GM21529 (cell line): ENCODE results near the gene PPIL1.

Experiments
- ATAC-seq: cut with Tn5 transposase; IDR thresholded peaks from one replicate; pipeline ENCODE4 v1.9.1; 2021; ENCODE audit not compliant: unreplicated experiment

PPIL1 gene

DNA sequence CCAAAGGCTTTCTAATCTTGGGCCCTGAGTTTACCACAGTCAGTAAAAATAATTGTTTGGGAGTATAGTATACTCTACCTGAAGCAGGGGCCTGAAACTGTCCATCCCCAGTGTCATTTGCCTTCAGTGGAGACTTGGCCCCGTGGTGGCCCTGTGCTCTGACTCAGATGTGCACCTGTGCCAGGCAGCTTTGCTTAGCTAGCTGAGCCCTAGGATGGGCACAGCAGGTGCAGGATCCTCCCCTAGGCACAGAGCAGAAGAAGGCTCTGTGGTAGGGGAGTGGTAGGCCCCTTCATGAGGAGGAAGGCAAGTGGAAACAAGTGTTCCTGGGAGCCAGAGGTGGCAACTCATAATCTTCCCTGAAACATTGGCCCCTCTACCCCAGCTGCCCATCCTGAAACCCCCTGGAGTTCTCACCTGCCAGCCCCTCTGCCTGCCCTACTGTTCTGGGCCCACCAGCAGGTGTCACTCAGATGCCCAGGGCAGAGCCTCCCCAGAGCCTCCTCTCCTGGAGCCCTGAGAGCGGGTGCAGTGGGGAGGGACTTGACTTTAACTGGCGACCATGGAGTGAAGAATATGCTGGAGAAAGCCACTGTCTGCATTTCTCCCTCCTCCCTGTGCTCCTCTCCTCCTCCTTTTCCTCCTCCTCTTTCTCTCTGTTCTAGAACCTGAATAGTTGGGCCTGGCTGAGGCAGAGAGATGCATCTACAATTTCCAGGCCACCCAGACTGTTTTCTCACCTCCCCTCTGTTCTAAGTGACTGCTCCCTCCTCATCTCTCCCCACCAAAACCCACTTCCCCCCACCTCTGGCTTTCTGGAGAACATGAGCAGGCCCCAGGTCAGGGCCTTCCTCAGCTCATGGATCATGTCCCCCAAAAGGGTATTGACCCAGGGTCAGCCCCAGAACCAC lies 38.2 kb downstream of the PPIL1 start:
- no peak for ATAC-seq

- ATAC-seq = no peak
Observed at GRCh38 chr6:36834576-36835341, 39.8 kb downstream of the PPIL1 start.

- ATAC-seq = no peak
Observed at GRCh38 chr6:36833182-36833789, 41.3 kb downstream of the PPIL1 start.

GRCh38 chr6:36832313-36832712 lies 42.3 kb downstream of the PPIL1 start:
- ATAC-seq = no peak

DNA sequence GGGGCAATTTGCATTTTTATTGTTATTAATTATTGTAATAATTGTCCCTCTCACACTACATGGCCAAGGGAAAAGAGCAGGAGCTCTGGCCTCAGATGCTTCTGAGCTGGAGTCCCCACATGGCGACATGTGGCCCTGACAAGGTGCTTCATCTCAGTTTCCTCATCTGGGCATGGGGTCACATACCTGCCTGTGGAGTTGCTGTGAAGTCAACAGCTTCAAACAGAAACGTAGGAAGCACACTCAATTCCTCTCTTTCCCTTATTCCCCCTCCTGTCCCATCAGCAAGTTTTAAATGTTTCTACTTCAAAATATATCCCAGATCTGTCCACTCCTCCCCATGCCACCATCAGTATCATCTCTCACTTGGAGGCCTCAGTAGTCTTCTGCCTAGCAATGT lies 44.0 kb downstream of the PPIL1 start:
- ATAC-seq = no peak

- no peak for ATAC-seq
Observed at GRCh38 chr6:36829919-36830544, 44.6 kb downstream of the PPIL1 start.

GRCh38 chr6:36827261-36828079 lies 47.1 kb downstream of the PPIL1 start:
- no peak for ATAC-seq

DNA sequence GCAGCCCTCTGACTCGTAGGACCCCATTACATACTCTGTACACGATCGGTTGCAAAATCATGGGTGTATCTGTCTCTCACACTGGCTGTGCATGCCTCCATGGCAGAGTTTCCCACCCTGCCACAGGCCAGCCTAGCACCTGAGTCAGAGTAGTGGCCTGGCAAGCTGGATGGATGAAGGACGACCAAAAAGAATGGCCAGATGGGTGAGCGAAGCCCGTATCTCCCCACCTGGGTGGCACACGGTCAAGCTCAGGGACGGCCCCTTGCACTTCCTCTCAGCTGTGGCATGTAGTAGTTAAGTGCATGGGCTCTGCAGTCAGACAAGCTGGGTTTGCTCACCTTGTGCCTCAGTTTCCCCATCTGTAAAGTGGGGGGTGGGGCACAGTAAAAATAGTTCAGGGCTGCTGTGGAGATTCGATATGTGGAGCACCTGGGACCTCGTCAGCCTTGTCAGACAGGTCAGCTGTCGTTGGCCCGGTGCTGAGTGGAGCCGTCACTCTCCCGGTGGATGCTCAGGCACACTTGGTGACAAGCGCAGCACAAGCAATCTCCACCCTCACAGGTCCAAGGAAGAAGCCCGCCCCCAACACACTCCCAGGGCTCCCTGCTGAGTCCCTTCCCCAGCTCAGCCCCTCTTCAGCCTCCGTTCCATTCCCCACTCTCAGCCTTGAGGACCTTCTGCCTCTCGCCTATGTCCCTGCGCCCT lies 47.9 kb downstream of the PPIL1 start:
- ATAC-seq = no peak

GRCh38 chr6:36825994-36826393 lies 48.6 kb downstream of the PPIL1 start:
- no peak for ATAC-seq

GRCh38 chr6:36825452-36825851 lies 49.2 kb downstream of the PPIL1 start:
- no peak for ATAC-seq

DNA sequence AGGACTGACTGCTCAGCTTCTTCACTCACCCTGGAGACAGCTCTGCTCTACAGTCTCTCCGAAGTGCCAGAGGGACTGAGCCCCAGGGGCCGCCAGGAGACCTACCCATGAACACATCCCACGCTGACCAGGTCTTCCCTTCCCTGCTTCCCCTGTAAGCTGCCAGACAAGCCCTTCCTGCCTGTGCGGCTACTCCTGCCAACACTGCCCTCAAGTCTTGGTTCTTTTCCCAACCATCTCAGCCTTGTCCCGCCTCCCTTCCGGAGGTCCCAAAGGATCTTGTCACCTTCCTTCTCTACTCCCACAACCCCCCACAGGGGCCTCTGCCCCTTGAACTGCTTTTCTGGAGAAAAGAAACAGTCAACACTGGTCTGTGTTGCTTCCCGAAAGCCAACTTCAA lies 50.4 kb downstream of the PPIL1 start:
- no peak for ATAC-seq

GRCh38 chr6:36823421-36824096 lies 51.0 kb downstream of the PPIL1 start:
- no peak for ATAC-seq

DNA sequence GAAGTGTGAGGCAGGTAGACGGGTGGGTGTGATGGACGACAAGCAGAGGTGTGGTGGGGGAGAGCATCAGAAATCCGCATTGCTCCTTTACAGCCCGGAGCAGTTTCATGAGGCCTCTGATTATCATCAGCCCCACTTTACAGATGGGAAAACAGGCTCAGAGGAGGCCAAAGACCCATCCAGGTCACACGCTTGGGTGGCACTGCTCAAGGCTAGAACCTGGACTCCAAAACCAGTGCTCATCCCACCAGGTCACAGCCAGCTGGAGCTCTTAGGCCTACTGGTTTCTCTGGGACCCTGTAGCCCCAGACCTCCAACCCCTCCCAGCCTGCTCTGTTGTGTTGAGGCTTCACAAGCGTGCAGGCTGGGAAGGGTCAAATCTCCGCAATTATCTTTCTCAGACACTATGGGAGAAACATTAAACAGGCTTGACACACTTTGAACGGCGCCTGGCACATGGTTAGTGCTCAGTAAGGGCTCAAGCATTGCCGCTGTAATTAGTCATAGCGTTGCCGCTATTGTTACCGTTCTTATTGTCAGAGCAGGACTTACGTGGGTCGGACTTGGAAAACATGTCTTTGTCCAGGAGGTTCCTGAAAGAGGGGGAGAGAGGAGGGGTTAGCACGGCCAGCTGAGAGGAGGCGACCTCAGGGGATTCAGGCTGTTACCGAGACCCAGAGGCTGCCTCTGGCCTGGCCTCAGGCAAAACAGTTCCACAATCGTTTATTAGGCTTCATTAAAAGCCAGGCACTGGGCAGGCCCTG lies 51.9 kb downstream of the PPIL1 start:
- no peak for ATAC-seq

- no peak for ATAC-seq
Observed at GRCh38 chr6:36821581-36822335, 52.8 kb downstream of the PPIL1 start.

DNA sequence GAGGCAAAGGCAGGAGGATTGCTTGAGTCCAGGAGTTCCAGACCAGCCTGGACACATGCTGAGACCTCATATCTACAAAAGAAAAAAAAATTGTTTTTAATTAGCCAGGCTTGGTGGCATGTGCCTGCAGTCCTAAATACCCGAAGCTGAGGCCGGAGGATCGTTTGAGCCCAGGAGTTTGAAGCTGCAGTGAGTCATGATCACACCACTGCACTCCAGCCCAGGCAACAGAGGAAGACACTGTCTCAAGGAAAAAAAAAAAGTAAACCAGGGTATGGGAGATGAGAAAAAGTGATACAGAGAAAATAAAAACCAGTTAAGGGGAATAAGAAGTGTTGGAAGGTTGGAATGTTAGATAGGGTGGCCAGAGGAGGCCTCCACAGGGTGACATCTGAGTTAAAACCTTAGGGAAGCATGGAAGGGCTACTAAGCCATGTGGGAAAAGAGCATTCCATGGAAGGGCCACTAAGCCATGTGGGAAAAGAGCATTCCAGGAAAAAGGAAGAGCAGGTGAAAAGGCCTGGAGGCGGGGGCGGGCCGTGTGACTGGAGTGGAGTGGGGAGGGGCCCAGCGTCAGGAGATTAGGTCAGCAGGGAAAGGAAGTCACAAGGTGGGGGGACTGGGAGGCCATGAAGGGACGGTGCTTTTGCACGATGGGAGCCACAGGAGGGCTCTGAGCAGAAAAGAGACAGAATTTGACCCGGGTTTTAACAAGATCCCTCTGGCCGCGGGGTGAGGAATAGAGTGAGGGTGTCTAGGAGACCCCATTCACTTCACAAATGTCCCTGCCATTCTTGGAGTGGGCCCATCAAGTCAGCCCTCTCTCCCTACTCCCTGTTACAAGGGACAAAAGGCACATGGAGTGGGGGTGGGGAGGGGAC lies 53.7 kb downstream of the PPIL1 start:
- ATAC-seq = no peak

DNA sequence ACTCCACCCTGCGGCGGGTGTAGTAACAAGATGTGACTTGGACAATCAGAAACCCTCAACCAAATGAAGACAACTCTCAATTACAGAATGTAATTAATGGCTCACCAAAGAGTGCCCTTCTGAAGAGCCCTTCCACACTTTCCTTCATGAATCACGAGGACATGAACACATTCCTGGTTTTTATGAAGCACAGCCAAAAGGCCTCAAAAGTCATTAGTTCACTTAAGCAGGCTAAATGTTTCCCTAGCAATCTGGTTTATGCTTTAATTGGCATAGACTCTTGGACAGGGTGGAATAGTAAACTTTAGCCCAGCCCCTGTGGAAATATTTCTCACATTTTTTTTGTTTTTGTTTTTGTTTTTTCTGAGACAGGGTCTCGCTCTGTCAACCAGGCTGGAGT lies 55.8 kb downstream of the PPIL1 start:
- ATAC-seq = no peak

DNA sequence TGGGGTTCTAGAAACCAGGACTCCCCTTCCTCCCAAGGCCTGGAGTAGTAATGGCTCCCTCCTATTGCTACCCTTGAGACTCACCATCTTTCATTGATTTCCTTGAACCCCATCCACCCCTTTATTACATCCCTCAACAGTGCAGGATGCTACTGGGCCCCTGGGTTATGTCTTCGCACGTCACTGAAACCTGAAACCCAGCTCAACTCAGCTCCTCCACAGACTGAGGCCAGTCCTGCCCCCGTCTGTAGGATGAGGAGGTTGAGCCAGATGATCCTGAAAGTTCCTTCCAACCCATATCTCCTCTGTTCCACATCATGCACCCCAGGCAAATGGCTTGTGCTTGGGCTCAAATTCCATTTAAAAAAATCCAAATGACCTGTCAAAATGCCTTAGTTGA lies 56.8 kb downstream of the PPIL1 start:
- no peak for ATAC-seq
